ENCODE data around the gene FBXL5.
A peak's percentile ranks its signal among the peaks of the same experiment; 100 is the strongest.

FBXL5 gene

DNA sequence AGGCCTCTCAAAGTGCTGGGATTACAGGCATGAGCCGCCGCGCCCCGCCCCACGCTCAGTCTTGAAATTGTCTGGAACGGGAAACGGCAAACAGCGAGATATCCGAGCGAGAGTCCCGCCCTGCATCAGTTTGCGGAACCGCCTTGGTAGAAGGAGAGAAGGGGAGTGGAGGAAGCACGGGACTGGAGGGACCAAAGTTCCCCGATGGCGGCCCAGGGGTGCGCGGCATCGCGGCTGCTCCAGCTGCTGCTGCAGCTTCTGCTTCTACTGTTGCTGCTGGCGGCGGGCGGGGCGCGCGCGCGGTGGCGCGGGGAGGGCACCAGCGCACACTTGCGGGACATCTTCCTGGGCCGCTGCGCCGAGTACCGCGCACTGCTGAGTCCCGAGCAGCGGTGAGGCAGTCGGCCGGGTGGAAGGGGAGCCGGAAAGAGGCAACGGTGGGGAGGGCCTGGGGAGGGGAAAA lies 47.8 kb upstream of the FBXL5 start, which contains the start of gene BST1:
TSS of gene BST1 (plus strand) at position 125 of the 463 bp plus-strand sequence. CDS start at position 205, 80 bp downstream.
- H3K4me2 ChIP-seq (ENCODE audit: low read length): peak within 1 kb of the TSS; percentile 76
- H3K9ac ChIP-seq (ENCODE audit: low read length): peak within 1 kb of the TSS; percentile 37; the same call in 1 of the 2 replicates
- H3K9me2 ChIP-seq (ENCODE audit: low read depth, low read length): no peaks in the 10 kb centered on the region
- H4K20me1 ChIP-seq (ENCODE audit: insufficient read depth, low read length): no peaks in the 10 kb centered on the region
- H3K4me3 ChIP-seq (ENCODE audit: low read depth, low read length, poor library complexity, severe bottlenecking): peak within 1 kb of the TSS; percentile 58
- H3F3A ChIP-seq (ENCODE audit: insufficient read depth, low read length): no peaks in the 10 kb centered on the region
- H2AFZ ChIP-seq (ENCODE audit: low read length): no peak within 1 kb of the TSS
- peaks cover 4% of the 10 kb centered on the region for H3K4me1 ChIP-seq (ENCODE audit: insufficient read depth, low read length, severe bottlenecking)
- no peaks in the 10 kb centered on the region for H3K27me3 ChIP-seq (ENCODE audit: insufficient read depth, low read length)
- TF ChIP-seq, protein P1, sequence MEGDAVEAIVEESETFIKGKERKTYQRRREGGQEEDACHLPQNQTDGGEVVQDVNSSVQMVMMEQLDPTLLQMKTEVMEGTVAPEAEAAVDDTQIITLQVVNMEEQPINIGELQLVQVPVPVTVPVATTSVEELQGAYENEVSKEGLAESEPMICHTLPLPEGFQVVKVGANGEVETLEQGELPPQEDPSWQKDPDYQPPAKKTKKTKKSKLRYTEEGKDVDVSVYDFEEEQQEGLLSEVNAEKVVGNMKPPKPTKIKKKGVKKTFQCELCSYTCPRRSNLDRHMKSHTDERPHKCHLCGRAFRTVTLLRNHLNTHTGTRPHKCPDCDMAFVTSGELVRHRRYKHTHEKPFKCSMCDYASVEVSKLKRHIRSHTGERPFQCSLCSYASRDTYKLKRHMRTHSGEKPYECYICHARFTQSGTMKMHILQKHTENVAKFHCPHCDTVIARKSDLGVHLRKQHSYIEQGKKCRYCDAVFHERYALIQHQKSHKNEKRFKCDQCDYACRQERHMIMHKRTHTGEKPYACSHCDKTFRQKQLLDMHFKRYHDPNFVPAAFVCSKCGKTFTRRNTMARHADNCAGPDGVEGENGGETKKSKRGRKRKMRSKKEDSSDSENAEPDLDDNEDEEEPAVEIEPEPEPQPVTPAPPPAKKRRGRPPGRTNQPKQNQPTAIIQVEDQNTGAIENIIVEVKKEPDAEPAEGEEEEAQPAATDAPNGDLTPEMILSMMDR (IDR thresholded peaks at IDR 0.05; ENCODE audit: low read length): no peak
- no peak for TF ChIP-seq EZH2 (IDR thresholded peaks at IDR 0.05; ENCODE audit: borderline replicate concordance, low read length)
- H3K36me3 ChIP-seq (ENCODE audit: insufficient read depth, low read length): no peaks in the 10 kb centered on the region
- H3K27ac ChIP-seq (ENCODE audit: low read depth, low read length, poor library complexity, severe bottlenecking): no peak within 1 kb of the TSS
- no peaks in the 10 kb centered on the region for H3K79me2 ChIP-seq (ENCODE audit: insufficient read depth, low read length)
- no peaks in the 10 kb centered on the region for H3K9me3 ChIP-seq (ENCODE audit: low read length)

DNA sequence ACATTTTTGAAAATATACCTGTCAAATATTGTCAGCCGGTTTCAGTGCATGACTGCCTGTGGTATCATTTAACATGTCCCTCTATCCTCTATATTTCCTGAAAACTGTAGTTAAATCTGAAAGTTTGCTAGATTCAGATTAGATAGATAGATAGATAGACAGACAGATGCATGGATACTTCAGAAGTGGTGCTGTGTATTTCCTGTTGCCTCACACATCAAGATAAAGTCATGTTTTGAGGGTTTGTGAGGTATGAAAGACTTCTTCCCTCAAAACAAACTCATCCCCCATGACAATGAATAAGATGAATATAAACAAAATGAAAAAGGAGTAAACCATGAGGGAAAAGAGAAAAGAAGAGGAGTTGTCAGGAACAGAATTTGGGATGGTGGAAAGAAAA lies 41.7 kb upstream of the FBXL5 start:
- TF ChIP-seq, protein P1 (IDR thresholded peaks at IDR 0.05; ENCODE audit: low read length): no peak
- no peak for TF ChIP-seq EZH2 (IDR thresholded peaks at IDR 0.05; ENCODE audit: borderline replicate concordance, low read length)
- Histone ChIP-seq H3K36me3 (ENCODE audit: insufficient read depth, low read length) (no peaks in the 10 kb centered on the region), H2AFZ (ENCODE audit: low read length) (no peak overlapping the region), H3K27me3 (ENCODE audit: insufficient read depth, low read length) (no peaks in the 10 kb centered on the region), H3K9me2 (ENCODE audit: low read depth, low read length) (no peaks in the 10 kb centered on the region), H3K4me1 (ENCODE audit: insufficient read depth, low read length, severe bottlenecking) (no peaks in the 10 kb centered on the region), H3K27ac (ENCODE audit: low read depth, low read length, poor library complexity, severe bottlenecking) (no peak overlapping the region), H3K4me2 (ENCODE audit: low read length) (no peak overlapping the region), H3F3A (ENCODE audit: insufficient read depth, low read length) (no peaks in the 10 kb centered on the region), H3K9me3 (ENCODE audit: low read length) (no peaks in the 10 kb centered on the region), H3K79me2 (ENCODE audit: insufficient read depth, low read length) (no peaks in the 10 kb centered on the region), H4K20me1 (ENCODE audit: insufficient read depth, low read length) (no peaks in the 10 kb centered on the region), H3K4me3 (ENCODE audit: low read depth, low read length, poor library complexity, severe bottlenecking) (no peak overlapping the region), H3K9ac (ENCODE audit: low read length) (no peak overlapping the region)

DNA sequence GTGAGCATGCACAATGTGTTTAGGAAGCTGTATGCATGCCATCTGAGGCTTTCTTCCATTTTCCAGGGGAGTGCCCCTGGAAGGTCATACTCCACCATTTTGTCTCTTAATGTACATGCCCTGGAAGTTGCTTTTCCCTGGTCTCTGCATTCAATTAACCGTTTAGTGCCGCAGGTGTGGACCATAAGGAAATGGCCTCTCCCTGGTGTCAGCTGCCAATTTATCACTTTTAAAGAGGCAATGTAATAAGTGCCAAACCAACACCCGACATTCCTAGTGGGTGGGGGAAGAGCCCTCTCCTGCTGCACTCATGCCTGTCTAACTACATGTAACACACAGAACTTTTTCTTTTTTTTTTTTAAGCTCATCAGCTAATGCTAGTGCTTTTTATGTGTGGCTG lies 40.6 kb upstream of the FBXL5 start:
- Histone ChIP-seq H3K9me3 (ENCODE audit: low read length) (no peaks in the 10 kb centered on the region), H3K4me1 (ENCODE audit: insufficient read depth, low read length, severe bottlenecking) (no peaks in the 10 kb centered on the region), H3K9me2 (ENCODE audit: low read depth, low read length) (no peaks in the 10 kb centered on the region), H4K20me1 (ENCODE audit: insufficient read depth, low read length) (no peaks in the 10 kb centered on the region), H3K4me3 (ENCODE audit: low read depth, low read length, poor library complexity, severe bottlenecking) (no peak overlapping the region), H3F3A (ENCODE audit: insufficient read depth, low read length) (no peaks in the 10 kb centered on the region), H3K36me3 (ENCODE audit: insufficient read depth, low read length) (no peaks in the 10 kb centered on the region), H3K9ac (ENCODE audit: low read length) (no peak overlapping the region), H3K27ac (ENCODE audit: low read depth, low read length, poor library complexity, severe bottlenecking) (no peak overlapping the region), H3K79me2 (ENCODE audit: insufficient read depth, low read length) (no peaks in the 10 kb centered on the region), H2AFZ (ENCODE audit: low read length) (no peak overlapping the region), H3K27me3 (ENCODE audit: insufficient read depth, low read length) (no peaks in the 10 kb centered on the region), H3K4me2 (ENCODE audit: low read length) (no peak overlapping the region)
- TF ChIP-seq EZH2 (IDR thresholded peaks at IDR 0.05; ENCODE audit: borderline replicate concordance, low read length): no peak
- TF ChIP-seq, protein P1 (IDR thresholded peaks at IDR 0.05; ENCODE audit: low read length): no peak

Measured in OCI-LY1 (cell line).